Liver (tissue), 9 donors: Measurements from ENCODE around the gene SLN. TPM values are rescaled to one million over a fixed set of nuclear protein-coding genes. Genes with fewer than 3 reads are reported as not detected.

Source experiments
- DNase-seq: peaks from one replicate; pipeline ENCODE4 v3.0.0-alpha.2; 2017; ENCODE audit warnings: low spot score
- H3K27ac ChIP-seq, 2 donors: one replicate each; pipeline ENCODE4 v1.7.0; 2013; ENCODE audit warnings: inconsistent platforms in 2 of 2, low read length in 2 of 2, control low read depth in 1 of 2, low read depth in 1 of 2, mild to moderate bottlenecking in 1 of 2
- H3K27me3 ChIP-seq, 4 donors: one replicate each; pipeline versions ENCODE4 v1.6.1 to v1.7.0; 2013; ENCODE audit warnings: low read length in 3 of 4, inconsistent platforms in 1 of 4, mild to moderate bottlenecking in 1 of 4, moderate library complexity in 1 of 4; ENCODE audit not compliant: control insufficient read depth in 4 of 4, insufficient read depth in 4 of 4
- H3K36me3 ChIP-seq, 4 donors: one replicate each; pipeline versions ENCODE4 v1.6.1 to v1.7.0; 2013; ENCODE audit warnings: low read length in 3 of 4, mild to moderate bottlenecking in 3 of 4, low read depth in 1 of 4, moderate library complexity in 1 of 4; ENCODE audit not compliant: control insufficient read depth in 4 of 4, insufficient read depth in 3 of 4
- H3K4me1 ChIP-seq, 4 donors: one replicate each; pipeline versions ENCODE4 v1.6.1 to v1.7.0; 2013; ENCODE audit warnings: low read length in 3 of 4, mild to moderate bottlenecking in 3 of 4, moderate library complexity in 1 of 4; ENCODE audit not compliant: control insufficient read depth in 4 of 4, insufficient read depth in 4 of 4
- H3K4me3 ChIP-seq, 3 donors: one replicate each; pipeline versions ENCODE4 v1.6.1 to v1.7.0; 2013; ENCODE audit warnings: low read length in 3 of 3, control low read depth in 1 of 3, low read depth in 1 of 3, mild to moderate bottlenecking in 1 of 3
- H3K9ac ChIP-seq, 2 donors: one replicate each; pipeline ENCODE4 v1.7.0; 2013; ENCODE audit warnings: low read length in 2 of 2, mild to moderate bottlenecking in 2 of 2, moderate library complexity in 2 of 2, control low read depth in 1 of 2, low read depth in 1 of 2
- H3K9me3 ChIP-seq, 4 donors: one replicate each; pipeline versions ENCODE4 v1.6.1 to v1.7.0; 2013; ENCODE audit warnings: low read length in 3 of 4; ENCODE audit not compliant: control insufficient read depth in 4 of 4
- ATF3 ChIP-seq: IDR thresholded peaks from 2 replicates; pipeline ENCODE4 v1.6.1; 2016; ENCODE audit warnings: antibody characterized with exemption
- EGR1 ChIP-seq, 2 donors: IDR thresholded peaks; 2 replicates each; pipeline ENCODE4 v1.6.1; 2016 to 2018; ENCODE audit warnings: antibody characterized with exemption in 2 of 2, low read depth in 2 of 2
- FOXA1 ChIP-seq: IDR thresholded peaks from 2 replicates; pipeline ENCODE4 v1.6.1; 2016; ENCODE audit warnings: antibody characterized with exemption
- FOXA2 ChIP-seq: IDR thresholded peaks from 2 replicates; pipeline ENCODE4 v1.6.1; 2016; ENCODE audit warnings: antibody characterized with exemption
- GABPA ChIP-seq, 2 donors: IDR thresholded peaks in 1 of 2; conservative IDR thresholded peaks in 1 of 2; 2 replicates each; pipeline ENCODE4 v1.6.1; 2016; ENCODE audit warnings: antibody characterized with exemption in 2 of 2, mild to moderate bottlenecking in 1 of 2, moderate library complexity in 1 of 2
- HNF4A ChIP-seq, 2 donors: conservative IDR thresholded peaks; 2 replicates each; pipeline ENCODE4 v1.6.1; 2016; ENCODE audit warnings: antibody characterized with exemption in 2 of 2, mild to moderate bottlenecking in 2 of 2
- HNF4G ChIP-seq: IDR thresholded peaks from 2 replicates; pipeline ENCODE4 v1.6.1; 2016; ENCODE audit warnings: antibody characterized with exemption
- JUND ChIP-seq, 2 donors: IDR thresholded peaks; 2 replicates each; pipeline ENCODE4 v1.6.1; 2016; ENCODE audit warnings: antibody characterized with exemption in 2 of 2
- NR2F2 ChIP-seq: IDR thresholded peaks from 2 replicates; pipeline ENCODE4 v1.6.1; 2016; ENCODE audit warnings: antibody characterized with exemption
- RAD21 ChIP-seq, 2 donors: IDR thresholded peaks; 2 replicates each; pipeline ENCODE4 v1.6.1; 2016; ENCODE audit warnings: antibody characterized with exemption in 2 of 2, mild to moderate bottlenecking in 2 of 2
- RXRA ChIP-seq, 2 donors: IDR thresholded peaks; 2 replicates each; pipeline ENCODE4 v1.6.1; 2017 to 2018; ENCODE audit warnings: antibody characterized with exemption in 2 of 2, mild to moderate bottlenecking in 1 of 2
- SP1 ChIP-seq: IDR thresholded peaks from 2 replicates; pipeline ENCODE4 v1.6.1; 2018; ENCODE audit warnings: antibody characterized with exemption, mild to moderate bottlenecking
- TAF1 ChIP-seq: conservative IDR thresholded peaks from 2 replicates; pipeline ENCODE4 v1.6.1; 2016; ENCODE audit warnings: antibody characterized with exemption, mild to moderate bottlenecking
- YY1 ChIP-seq: IDR thresholded peaks from 2 replicates; pipeline ENCODE4 v1.6.1; 2016; ENCODE audit warnings: antibody characterized with exemption, mild to moderate bottlenecking
- ZBTB33 ChIP-seq: IDR thresholded peaks from 2 replicates; pipeline ENCODE4 v1.6.1; 2016; ENCODE audit warnings: antibody characterized with exemption
- WGBS: extraction: QIAGEN DNeasy Blood & Tissue Kit; methylation state at CpG from one replicate; pipeline ENCODE4 v1.1.7; 2013; 5-methylcytosine and 5-hydroxymethylcytosine counted together
- polyA plus RNA-seq, 2 donors: library from polyadenylated mRNA; stranded (reverse) in 1 of 2; unstranded in 1 of 2; fragments of 200-250 nt in 1 of 2; fragments of >200 nt in 1 of 2; fragmentation: Nextera tagmentation in 1 of 2; extraction: Ambion mirVana in 1 of 2; gene quantifications; one replicate each; pipeline versions ENCODE4 v1.2.1 to v1.2.3, GENCODE V29; 2013 to 2015
- total RNA-seq, 2 donors: library from RNA; depleted of rRNA; stranded (reverse); fragments of >200 nt; gene quantifications; one replicate each; pipeline ENCODE4 v1.2.3, GENCODE V29; 2014
- TF ChIP-seq, protein P1 (sequence below): IDR thresholded peaks from 2 replicates; pipeline ENCODE4 v1.6.1; 2016; ENCODE audit warnings: antibody characterized with exemption, mild to moderate bottlenecking
- TF ChIP-seq, protein P2 (sequence below): IDR thresholded peaks from 2 replicates; pipeline ENCODE4 v1.6.1; 2016; ENCODE audit warnings: antibody characterized with exemption
- TF ChIP-seq, protein P3 (sequence below): fragments of 150-350 bp; IDR thresholded peaks from 2 replicates; pipeline ENCODE4 v1.5.1; 2017; ENCODE audit warnings: improper control_type of control experiment, low read depth, low read length; ENCODE audit not compliant: missing input control
- donor health status: healthy.
- donor health status: healthy.
- donor health status: healthy.
- donor health status: healthy.
- donor health status: healthy.

SLN gene
- total and polyA plus RNA-seq, 4 donors, result not detected

DNA sequence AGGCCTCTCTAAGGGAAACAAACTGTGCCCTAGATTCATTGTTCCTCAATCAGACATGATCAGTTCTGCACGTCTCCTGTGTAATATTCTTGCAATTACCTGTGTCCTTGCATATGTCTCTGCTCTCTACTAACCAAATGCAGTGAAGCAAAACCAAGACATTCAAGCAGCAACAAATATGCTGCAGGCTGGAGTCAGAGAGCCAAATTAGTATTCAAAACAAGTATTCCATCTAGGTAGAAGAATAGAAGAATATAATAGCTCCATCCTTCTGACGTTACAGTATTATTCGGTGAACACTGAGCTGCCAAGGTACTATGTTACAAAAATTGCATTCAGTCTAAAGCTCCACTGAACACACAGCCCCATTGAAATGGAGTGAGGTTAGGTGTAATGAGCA is 51.8 kb downstream of the SLN start:
- Histone ChIP-seq H3K9ac (no peak overlapping the region), H3K9me3 (no peaks in the 10 kb centered on the region), H3K36me3 (no peaks in the 10 kb centered on the region), H3K27me3 (no peaks in the 10 kb centered on the region), H3K4me3 (no peak overlapping the region), H3K27ac (no peak overlapping the region), H3K4me1 (peaks cover 0 to 2% (median 0%) of the 10 kb centered on the region in 4 donors)
- TF ChIP-seq EGR1 (IDR thresholded peaks at IDR 0.05; ENCODE audit: low read depth in 2 of 2) (no peak), RAD21 (IDR thresholded peaks at IDR 0.05) (no peak), YY1 (no peak)
- WGBS, result 91% methylated on average over 3 of the region's 3 CpGs
- no peak for DNase-seq

- Histone ChIP-seq H3K27me3 (no peaks in the 10 kb centered on the region), H3K4me3 (no peak overlapping the region), H3K9ac (no peak overlapping the region), H3K27ac (no peak overlapping the region), H3K9me3 (no peaks in the 10 kb centered on the region), H3K36me3 (no peaks in the 10 kb centered on the region), H3K4me1 (peaks cover 0 to 2% (median 0%) of the 10 kb centered on the region in 4 donors)
- TF ChIP-seq RAD21 (IDR thresholded peaks at IDR 0.05) (no peak), ATF3 (no peak), JUND (IDR thresholded peaks at IDR 0.05) (no peak), YY1 (no peak), RXRA (IDR thresholded peaks at IDR 0.05) (no peak), SP1 (no peak), HNF4A (conservative IDR thresholded peaks at IDR 0.05) (no peak), TAF1 (no peak), FOXA2 (no peak), ZBTB33 (no peak), GABPA (IDR thresholded peaks at IDR 0.05 in 1 of 2, conservative IDR thresholded peaks at IDR 0.05 in 1 of 2) (no peak), EGR1 (IDR thresholded peaks at IDR 0.05; ENCODE audit: low read depth in 2 of 2) (no peak), NR2F2 (no peak), FOXA1 (no peak), HNF4G (no peak)
- TF ChIP-seq, protein P1, sequence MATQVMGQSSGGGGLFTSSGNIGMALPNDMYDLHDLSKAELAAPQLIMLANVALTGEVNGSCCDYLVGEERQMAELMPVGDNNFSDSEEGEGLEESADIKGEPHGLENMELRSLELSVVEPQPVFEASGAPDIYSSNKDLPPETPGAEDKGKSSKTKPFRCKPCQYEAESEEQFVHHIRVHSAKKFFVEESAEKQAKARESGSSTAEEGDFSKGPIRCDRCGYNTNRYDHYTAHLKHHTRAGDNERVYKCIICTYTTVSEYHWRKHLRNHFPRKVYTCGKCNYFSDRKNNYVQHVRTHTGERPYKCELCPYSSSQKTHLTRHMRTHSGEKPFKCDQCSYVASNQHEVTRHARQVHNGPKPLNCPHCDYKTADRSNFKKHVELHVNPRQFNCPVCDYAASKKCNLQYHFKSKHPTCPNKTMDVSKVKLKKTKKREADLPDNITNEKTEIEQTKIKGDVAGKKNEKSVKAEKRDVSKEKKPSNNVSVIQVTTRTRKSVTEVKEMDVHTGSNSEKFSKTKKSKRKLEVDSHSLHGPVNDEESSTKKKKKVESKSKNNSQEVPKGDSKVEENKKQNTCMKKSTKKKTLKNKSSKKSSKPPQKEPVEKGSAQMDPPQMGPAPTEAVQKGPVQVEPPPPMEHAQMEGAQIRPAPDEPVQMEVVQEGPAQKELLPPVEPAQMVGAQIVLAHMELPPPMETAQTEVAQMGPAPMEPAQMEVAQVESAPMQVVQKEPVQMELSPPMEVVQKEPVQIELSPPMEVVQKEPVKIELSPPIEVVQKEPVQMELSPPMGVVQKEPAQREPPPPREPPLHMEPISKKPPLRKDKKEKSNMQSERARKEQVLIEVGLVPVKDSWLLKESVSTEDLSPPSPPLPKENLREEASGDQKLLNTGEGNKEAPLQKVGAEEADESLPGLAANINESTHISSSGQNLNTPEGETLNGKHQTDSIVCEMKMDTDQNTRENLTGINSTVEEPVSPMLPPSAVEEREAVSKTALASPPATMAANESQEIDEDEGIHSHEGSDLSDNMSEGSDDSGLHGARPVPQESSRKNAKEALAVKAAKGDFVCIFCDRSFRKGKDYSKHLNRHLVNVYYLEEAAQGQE, result no peak
- TF ChIP-seq, protein P2, sequence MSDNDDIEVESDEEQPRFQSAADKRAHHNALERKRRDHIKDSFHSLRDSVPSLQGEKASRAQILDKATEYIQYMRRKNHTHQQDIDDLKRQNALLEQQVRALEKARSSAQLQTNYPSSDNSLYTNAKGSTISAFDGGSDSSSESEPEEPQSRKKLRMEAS, result no peak
- TF ChIP-seq, protein P3, sequence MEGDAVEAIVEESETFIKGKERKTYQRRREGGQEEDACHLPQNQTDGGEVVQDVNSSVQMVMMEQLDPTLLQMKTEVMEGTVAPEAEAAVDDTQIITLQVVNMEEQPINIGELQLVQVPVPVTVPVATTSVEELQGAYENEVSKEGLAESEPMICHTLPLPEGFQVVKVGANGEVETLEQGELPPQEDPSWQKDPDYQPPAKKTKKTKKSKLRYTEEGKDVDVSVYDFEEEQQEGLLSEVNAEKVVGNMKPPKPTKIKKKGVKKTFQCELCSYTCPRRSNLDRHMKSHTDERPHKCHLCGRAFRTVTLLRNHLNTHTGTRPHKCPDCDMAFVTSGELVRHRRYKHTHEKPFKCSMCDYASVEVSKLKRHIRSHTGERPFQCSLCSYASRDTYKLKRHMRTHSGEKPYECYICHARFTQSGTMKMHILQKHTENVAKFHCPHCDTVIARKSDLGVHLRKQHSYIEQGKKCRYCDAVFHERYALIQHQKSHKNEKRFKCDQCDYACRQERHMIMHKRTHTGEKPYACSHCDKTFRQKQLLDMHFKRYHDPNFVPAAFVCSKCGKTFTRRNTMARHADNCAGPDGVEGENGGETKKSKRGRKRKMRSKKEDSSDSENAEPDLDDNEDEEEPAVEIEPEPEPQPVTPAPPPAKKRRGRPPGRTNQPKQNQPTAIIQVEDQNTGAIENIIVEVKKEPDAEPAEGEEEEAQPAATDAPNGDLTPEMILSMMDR, result no peak
- no peak for DNase-seq
These were observed 52.5 kb downstream of the SLN start for GRCh38 chr11:107659310-107659709.

Other genes starting within 250 kb of the SLN start
- gene ALKBH8, start 146.3 kb downstream of the SLN start, total RNA-seq, result 1 to 10 TPM; 3.4 to 4.7 TPM
- gene ALKBH8, start 146.3 kb downstream of the SLN start, polyA plus RNA-seq, result 1 to 10 TPM; 2.5 to 2.7 TPM
- gene ELMOD1, start 120.9 kb downstream of the SLN start, total RNA-seq, result not detected
- gene ELMOD1, start 120.9 kb downstream of the SLN start, polyA plus RNA-seq, result under 1 TPM; 0.14 to 0.42 TPM
- gene SLC35F2, start 146.7 kb upstream of the SLN start, total RNA-seq, result 1 to 10 TPM in 1 of 2 donors, under 1 TPM in 1; 0.42 to 1.4 TPM
- under 1 TPM; 0.14 to 0.69 TPM for gene SLC35F2, start 146.7 kb upstream of the SLN start, polyA plus RNA-seq
- gene RAB39A, start 216.4 kb upstream of the SLN start, total RNA-seq, result 1 to 10 TPM; 1.7 to 3.5 TPM
- under 1 TPM; 0.14 to 0.17 TPM for gene RAB39A, start 216.4 kb upstream of the SLN start, polyA plus RNA-seq